Calu3 (cell line): ENCODE data around the gene GSK3B. TPM values are rescaled to one million over a fixed set of nuclear protein-coding genes. Genes with fewer than 3 reads are reported as not detected.

Source experiments
- BruUV-seq: library from RNA; stranded (reverse); fragments of 400-500 nt; replicated peaks from 2 replicates; lab custom pipeline; 2021; lab: Mats Ljungman, UMichigan
- CTCF ChIA-PET: fragments of 300-600 bp; sonication (Branson Sonifier 250); formaldehyde crosslinking; loops from one replicate; lab custom pipeline; 2022; ENCODE audit warnings: antibody characterized with exemption; lab: Charles Lee
- DNase-seq: peaks from one replicate; pipeline ENCODE4 v3.0.0; 2022
- H3K27ac Mint-ChIP-seq: one replicate; pipeline ENCODE4 v1.8.0; 2022; ENCODE audit warnings: mixed read lengths; ENCODE audit not compliant: unreplicated experiment
- H3K27me3 Mint-ChIP-seq: one replicate; pipeline ENCODE4 v1.8.0; 2022; ENCODE audit warnings: mixed read lengths; ENCODE audit not compliant: unreplicated experiment
- H3K36me3 Mint-ChIP-seq: one replicate; pipeline ENCODE4 v1.8.0; 2022; ENCODE audit warnings: mild to moderate bottlenecking, moderate library complexity, mixed read lengths; ENCODE audit not compliant: insufficient read depth, unreplicated experiment
- H3K4me1 Mint-ChIP-seq: one replicate; pipeline ENCODE4 v1.8.0; 2022; ENCODE audit warnings: mild to moderate bottlenecking, low read depth, mixed read lengths; ENCODE audit not compliant: unreplicated experiment
- H3K4me3 Mint-ChIP-seq: one replicate; pipeline ENCODE4 v1.8.0; 2022; ENCODE audit warnings: mild to moderate bottlenecking, low read depth, moderate library complexity, mixed read lengths; ENCODE audit not compliant: unreplicated experiment
- H3K9me3 Mint-ChIP-seq: one replicate; pipeline ENCODE4 v1.8.0; 2022; ENCODE audit warnings: low read depth, mixed read lengths; ENCODE audit not compliant: unreplicated experiment
- intact Hi-C: fragments of 100-400 bp; cut with micrococcal nuclease; formaldehyde crosslinking; loops from one replicate; pipeline ENCODE4 v1.10.0; 2022; ENCODE audit not compliant: unreplicated experiment
- total RNA-seq: library from RNA; stranded (reverse); gene quantifications from 2 replicates; pipeline ENCODE4 v1.2.3, GENCODE V29; 2022
- TF ChIP-seq, protein P1 (sequence below): fragments of 200-600 bp; IDR thresholded peaks from one replicate; pipeline ENCODE4 v1.8.0; 2022; ENCODE audit warnings: antibody characterized with exemption; ENCODE audit not compliant: unreplicated experiment

Gene GSK3B
- total RNA-seq, 1 experiment from 2014 or later, result 48.6 TPM

DNA sequence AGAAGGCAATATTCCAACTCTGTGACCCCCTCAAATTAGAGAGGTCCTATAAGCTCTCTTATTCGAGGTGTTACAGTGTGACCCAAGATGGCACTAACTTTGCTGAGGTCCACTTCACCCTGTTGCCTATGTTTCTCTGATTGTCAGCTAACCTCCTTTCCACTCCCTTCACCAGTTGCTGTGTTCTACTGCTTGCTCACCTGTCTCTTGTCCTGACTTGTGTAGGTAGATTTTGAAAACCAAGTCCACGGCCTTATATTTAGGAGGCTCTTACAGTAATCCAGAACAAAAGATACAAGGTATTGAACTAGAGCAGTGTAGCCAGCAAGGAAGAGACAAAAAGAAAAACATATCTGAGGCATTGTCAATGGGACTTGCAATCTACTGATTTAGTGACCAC is 20.1 kb upstream of the GSK3B start:
- intact Hi-C loops, result no loop called here
- BruUV-seq, result no TSS peak
- no peaks in the 10 kb centered on the region for H3K27me3 Mint-ChIP-seq
- TF ChIP-seq, protein P1, sequence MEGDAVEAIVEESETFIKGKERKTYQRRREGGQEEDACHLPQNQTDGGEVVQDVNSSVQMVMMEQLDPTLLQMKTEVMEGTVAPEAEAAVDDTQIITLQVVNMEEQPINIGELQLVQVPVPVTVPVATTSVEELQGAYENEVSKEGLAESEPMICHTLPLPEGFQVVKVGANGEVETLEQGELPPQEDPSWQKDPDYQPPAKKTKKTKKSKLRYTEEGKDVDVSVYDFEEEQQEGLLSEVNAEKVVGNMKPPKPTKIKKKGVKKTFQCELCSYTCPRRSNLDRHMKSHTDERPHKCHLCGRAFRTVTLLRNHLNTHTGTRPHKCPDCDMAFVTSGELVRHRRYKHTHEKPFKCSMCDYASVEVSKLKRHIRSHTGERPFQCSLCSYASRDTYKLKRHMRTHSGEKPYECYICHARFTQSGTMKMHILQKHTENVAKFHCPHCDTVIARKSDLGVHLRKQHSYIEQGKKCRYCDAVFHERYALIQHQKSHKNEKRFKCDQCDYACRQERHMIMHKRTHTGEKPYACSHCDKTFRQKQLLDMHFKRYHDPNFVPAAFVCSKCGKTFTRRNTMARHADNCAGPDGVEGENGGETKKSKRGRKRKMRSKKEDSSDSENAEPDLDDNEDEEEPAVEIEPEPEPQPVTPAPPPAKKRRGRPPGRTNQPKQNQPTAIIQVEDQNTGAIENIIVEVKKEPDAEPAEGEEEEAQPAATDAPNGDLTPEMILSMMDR, result no peak
- no peaks in the 10 kb centered on the region for H3K36me3 Mint-ChIP-seq
- CTCF ChIA-PET, result no interaction called here
- no peak overlapping the region for H3K27ac Mint-ChIP-seq
- peaks cover 2% of the 10 kb centered on the region for H3K9me3 Mint-ChIP-seq
- no peak overlapping the region for H3K4me3 Mint-ChIP-seq
- DNase-seq, result no peak
- peaks cover 29% of the 10 kb centered on the region for H3K4me1 Mint-ChIP-seq

DNA sequence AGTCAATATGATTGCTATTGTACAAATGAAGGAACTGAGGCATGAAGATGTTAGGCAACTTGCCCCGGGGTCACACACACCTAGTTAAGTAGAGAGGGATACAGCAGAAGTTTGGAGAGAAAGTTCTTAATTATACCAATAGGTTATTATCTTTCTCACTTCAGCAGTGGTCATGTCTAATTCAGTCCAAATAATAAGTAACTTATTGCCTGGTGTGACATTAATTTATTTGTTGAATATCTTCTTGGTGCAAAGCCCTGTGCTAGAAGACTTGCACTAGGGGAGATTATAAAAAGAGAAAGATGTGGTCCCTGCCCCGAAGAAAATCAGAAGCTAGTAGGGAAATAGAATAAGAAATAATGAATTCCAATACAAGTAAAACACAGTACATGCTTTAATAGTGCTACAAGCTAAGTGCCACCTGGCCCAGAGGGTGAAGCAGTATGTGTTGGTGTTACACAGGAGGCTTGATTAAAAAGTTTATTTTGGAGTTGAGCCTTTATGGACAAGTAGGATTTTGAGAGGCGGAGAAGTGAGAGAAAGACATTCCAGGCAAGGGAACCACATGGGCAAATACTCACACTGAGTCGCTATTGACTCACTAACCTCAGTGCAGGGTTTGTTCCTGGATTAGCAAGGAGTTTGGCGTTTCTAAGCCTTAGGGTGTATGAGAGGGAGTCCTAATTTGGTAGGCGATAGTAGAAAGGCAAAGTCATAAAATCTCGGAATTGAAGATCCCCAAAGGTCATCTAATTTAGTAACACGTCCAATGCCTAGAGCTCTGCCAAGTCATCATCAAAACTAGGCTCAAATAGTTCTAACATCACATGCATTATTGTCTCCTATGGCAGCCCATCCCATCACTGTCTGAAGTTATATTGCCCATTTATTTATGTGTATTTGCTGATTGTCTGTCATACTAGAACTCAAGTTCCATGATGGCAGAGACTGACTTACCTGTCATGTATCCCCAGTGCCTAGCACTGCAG is 19.2 kb upstream of the GSK3B start:
- TF ChIP-seq, protein P1, result no peak
- Mint-ChIP-seq H3K9me3 (peaks cover 2% of the 10 kb centered on the region), H3K36me3 (no peaks in the 10 kb centered on the region), H3K27me3 (no peaks in the 10 kb centered on the region), H3K4me3 (no peak overlapping the region), H3K27ac (no peak overlapping the region), H3K4me1 (peaks cover 29% of the 10 kb centered on the region)
- no peak for DNase-seq
- BruUV-seq, result no TSS peak
- CTCF ChIA-PET, result no interaction called here
- intact Hi-C loops, result no loop called here

DNA sequence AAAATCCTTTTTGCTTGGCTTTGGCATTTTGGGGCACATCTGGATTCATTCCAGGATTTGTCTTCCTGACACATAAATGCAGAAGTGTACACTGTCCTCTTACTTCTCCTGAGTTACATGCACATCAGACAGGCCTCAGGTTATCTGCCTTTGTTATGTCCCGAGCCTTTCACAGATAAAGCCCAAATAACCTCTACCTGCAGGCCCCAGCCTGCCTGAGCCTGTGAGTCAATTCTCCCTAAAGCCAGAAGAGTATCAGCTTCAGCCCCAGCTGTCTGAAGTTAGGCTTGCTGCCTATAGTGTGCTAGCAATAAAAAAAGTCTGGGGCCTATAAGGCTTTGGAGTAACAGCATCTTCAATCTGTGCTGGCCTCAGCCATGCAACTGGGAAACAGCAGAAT is 17.7 kb upstream of the GSK3B start:
- H3K27ac Mint-ChIP-seq, result no peak overlapping the region
- CTCF ChIA-PET, result no interaction called here
- H3K36me3 Mint-ChIP-seq, result no peaks in the 10 kb centered on the region
- intact Hi-C loops, result no loop called here
- no peak overlapping the region for H3K4me3 Mint-ChIP-seq
- TF ChIP-seq, protein P1, result no peak
- H3K4me1 Mint-ChIP-seq, result peaks cover 29% of the 10 kb centered on the region
- no peak for DNase-seq
- no peaks in the 10 kb centered on the region for H3K27me3 Mint-ChIP-seq
- H3K9me3 Mint-ChIP-seq, result peaks cover under 1% of the 10 kb centered on the region
- no TSS peak for BruUV-seq

DNA sequence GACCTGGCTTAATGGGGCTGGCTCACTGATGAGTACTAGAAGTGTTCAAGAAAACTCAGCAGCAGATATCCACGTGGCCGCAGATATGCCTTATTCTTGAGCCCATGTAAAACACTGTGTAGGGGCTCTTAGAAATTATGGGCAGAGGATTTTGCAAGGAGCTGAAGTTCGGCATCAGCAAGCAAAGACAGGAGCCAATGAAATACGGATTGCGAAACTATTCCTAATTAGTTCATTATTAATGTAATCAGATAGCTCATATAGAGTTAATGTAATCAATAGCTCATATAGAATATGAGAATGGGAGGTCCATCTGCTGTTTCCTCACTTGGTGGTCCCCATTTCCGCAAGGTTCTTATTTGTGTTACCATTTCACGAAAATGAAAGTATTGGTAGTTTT is 9.0 kb upstream of the GSK3B start:
- H3K4me3 Mint-ChIP-seq, result no peak overlapping the region
- CTCF ChIA-PET, result no interaction called here

More for the DNA sequence above, 9.0 kb upstream of the GSK3B start:
- TF ChIP-seq, protein P1, result no peak
- H3K27me3 Mint-ChIP-seq, result no peaks in the 10 kb centered on the region
- no TSS peak for BruUV-seq
- no peaks in the 10 kb centered on the region for H3K9me3 Mint-ChIP-seq
- DNase-seq, result no peak
- peaks cover 19% of the 10 kb centered on the region for H3K36me3 Mint-ChIP-seq
- no peak overlapping the region for H3K27ac Mint-ChIP-seq
- intact Hi-C loops, result no loop called here
- peaks cover 10% of the 10 kb centered on the region for H3K4me1 Mint-ChIP-seq
